ENCODE measurements around the gene PRPS1L1. TPM values are rescaled to one million over a fixed set of nuclear protein-coding genes. Genes with fewer than 3 reads are reported as not detected.

The PRPS1L1 gene
- total and polyA plus RNA-seq, 2 donors from 2014 or later = not detected

- Histone ChIP-seq H3K4me3 (ENCODE audit: low read length in 3 of 3) (no peak overlapping the region), H3K27me3 (ENCODE audit: control insufficient read depth, insufficient read depth, low read length) (no peaks in the 10 kb centered on the region), H3K9ac (ENCODE audit: low read length in 3 of 3) (no peak overlapping the region), H3K36me3 (ENCODE audit: control insufficient read depth in 2 of 3, insufficient read depth in 3 of 3, low read length in 3 of 3) (no peaks in the 10 kb centered on the region), H3K9me3 (ENCODE audit: control insufficient read depth in 2 of 3, insufficient read depth in 1 of 3, low read length in 3 of 3) (no peaks in the 10 kb centered on the region), H3K27ac (ENCODE audit: low read depth in 2 of 2, low read length in 2 of 2) (no peak overlapping the region), H3K4me1 (ENCODE audit: control insufficient read depth in 2 of 3, insufficient read depth in 2 of 3, low read depth in 1 of 3, low read length in 3 of 3) (no peaks in the 10 kb centered on the region)
- FAIRE-seq = no peak
- DNase-seq = peak in 2 of 5 donors; percentile 83 to 86
- intact Hi-C loops (cut with DNase I) = no loop called here
- no peak for TF ChIP-seq CTCF (IDR thresholded peaks at IDR 0.05; ENCODE audit: borderline replicate concordance, extremely low read depth, insufficient read depth)
Observed at GRCh38 chr7:18003286-18003994, 24.2 kb downstream of the PRPS1L1 start.

- H3K9me3 ChIP-seq (ENCODE audit: control insufficient read depth in 2 of 3, insufficient read depth in 1 of 3, low read length in 3 of 3) = no peaks in the 10 kb centered on the region
- no peaks in the 10 kb centered on the region for H3K27me3 ChIP-seq (ENCODE audit: control insufficient read depth, insufficient read depth, low read length)
- no peak overlapping the region for H3K27ac ChIP-seq (ENCODE audit: low read depth in 2 of 2, low read length in 2 of 2)
- no peak for DNase-seq
- intact Hi-C loops (cut with DNase I) = no loop called here
- H3K4me1 ChIP-seq (ENCODE audit: control insufficient read depth in 2 of 3, insufficient read depth in 2 of 3, low read depth in 1 of 3, low read length in 3 of 3) = no peaks in the 10 kb centered on the region
- TF ChIP-seq CTCF (IDR thresholded peaks at IDR 0.05; ENCODE audit: borderline replicate concordance, extremely low read depth, insufficient read depth) = no peak
- no peak overlapping the region for H3K4me3 ChIP-seq (ENCODE audit: low read length in 3 of 3)
- FAIRE-seq = no peak
- H3K36me3 ChIP-seq (ENCODE audit: control insufficient read depth in 2 of 3, insufficient read depth in 3 of 3, low read length in 3 of 3) = no peaks in the 10 kb centered on the region
- no peak overlapping the region for H3K9ac ChIP-seq (ENCODE audit: low read length in 3 of 3)
Observed at GRCh38 chr7:17998692-17999091, 29.0 kb downstream of the PRPS1L1 start.

- no peak for FAIRE-seq
- H3K4me1 ChIP-seq (ENCODE audit: control insufficient read depth in 2 of 3, insufficient read depth in 2 of 3, low read depth in 1 of 3, low read length in 3 of 3) = no peaks in the 10 kb centered on the region
- H3K9me3 ChIP-seq (ENCODE audit: control insufficient read depth in 2 of 3, insufficient read depth in 1 of 3, low read length in 3 of 3) = no peaks in the 10 kb centered on the region
- H3K9ac ChIP-seq (ENCODE audit: low read length in 3 of 3) = no peak overlapping the region
- H3K36me3 ChIP-seq (ENCODE audit: control insufficient read depth in 2 of 3, insufficient read depth in 3 of 3, low read length in 3 of 3) = no peaks in the 10 kb centered on the region
- intact Hi-C loops (cut with DNase I) = no loop called here
- peak in 1 of 5 donors; percentile 13 for DNase-seq
- no peaks in the 10 kb centered on the region for H3K27me3 ChIP-seq (ENCODE audit: control insufficient read depth, insufficient read depth, low read length)
- H3K4me3 ChIP-seq (ENCODE audit: low read length in 3 of 3) = no peak overlapping the region
- no peak overlapping the region for H3K27ac ChIP-seq (ENCODE audit: low read depth in 2 of 2, low read length in 2 of 2)
- no peak for TF ChIP-seq CTCF (IDR thresholded peaks at IDR 0.05; ENCODE audit: borderline replicate concordance, extremely low read depth, insufficient read depth)
Observed at GRCh38 chr7:17996442-17997223, 31.0 kb downstream of the PRPS1L1 start.

Data from kidney (tissue), 14 donors.